Activated T-cell treated with anti-CD3 and anti-CD28 coated beads, Interleukin-2, amount 50 U/mL, for 24 hours (primary cell): ENCODE results near the gene MED13L.
A peak's percentile ranks its signal among the peaks of the same experiment; 100 is the strongest.
"Not testable (repeated sequence)": the region's sequence is repeated elsewhere in the genome, so short reads cannot be mapped to it uniquely, and the experiment has no call there.

Experiments used
- DNase-seq: peaks from one replicate; pipeline ENCODE4 v3.0.0-alpha.2; 2020
- H3K27ac Mint-ChIP-seq: 2 replicates; pipeline ENCODE4 v1.8.0; 2020; ENCODE audit warnings: mild to moderate bottlenecking, mixed read lengths
- H3K27me3 Mint-ChIP-seq: 2 replicates; pipeline ENCODE4 v1.8.0; 2020; ENCODE audit warnings: mixed read lengths
- H3K36me3 Mint-ChIP-seq: 2 replicates; pipeline ENCODE4 v1.8.0; 2020; ENCODE audit warnings: low read depth, mixed read lengths
- H3K4me1 Mint-ChIP-seq: 2 replicates; pipeline ENCODE4 v1.8.0; 2020; ENCODE audit warnings: low read depth, mixed read lengths
- H3K4me3 Mint-ChIP-seq: 2 replicates; pipeline ENCODE4 v1.8.0; 2020; ENCODE audit warnings: mild to moderate bottlenecking, moderate library complexity, mixed read lengths
- H3K9me3 Mint-ChIP-seq: 2 replicates; pipeline ENCODE4 v1.8.0; 2020; ENCODE audit warnings: mixed read lengths

MED13L gene

GRCh38 chr12:115979851-115980250, 297.6 kb downstream of the MED13L start:
- DNase-seq = no peak
- Mint-ChIP-seq H3K27ac (no peak overlapping the region), H3K27me3 (no peaks in the 10 kb centered on the region), H3K36me3 (peaks cover 75% of the 10 kb centered on the region), H3K4me3 (no peak overlapping the region), H3K9me3 (no peaks in the 10 kb centered on the region), H3K4me1 (no peaks in the 10 kb centered on the region)

GRCh38 chr12:115979351-115979750, 298.1 kb downstream of the MED13L start:
- H3K27me3 Mint-ChIP-seq = no peaks in the 10 kb centered on the region
- H3K36me3 Mint-ChIP-seq = peaks cover 76% of the 10 kb centered on the region
- no peak overlapping the region for H3K4me3 Mint-ChIP-seq
- no peak overlapping the region for H3K27ac Mint-ChIP-seq
- H3K4me1 Mint-ChIP-seq = no peaks in the 10 kb centered on the region
- H3K9me3 Mint-ChIP-seq = no peaks in the 10 kb centered on the region
- DNase-seq = no peak

- not testable (repeated sequence) for H3K4me1 Mint-ChIP-seq, DNase-seq, H3K27ac Mint-ChIP-seq, H3K4me3 Mint-ChIP-seq, H3K9me3 Mint-ChIP-seq, H3K27me3 Mint-ChIP-seq
- H3K36me3 Mint-ChIP-seq = peaks cover 75% of the 10 kb centered on the region
Observed at GRCh38 chr12:115976829-115977228, 300.7 kb downstream of the MED13L start.

- H3K27ac Mint-ChIP-seq = no peak overlapping the region
- no peak overlapping the region for H3K4me3 Mint-ChIP-seq
- no peak for DNase-seq
- H3K36me3 Mint-ChIP-seq = peaks cover 78% of the 10 kb centered on the region
- no peaks in the 10 kb centered on the region for H3K9me3 Mint-ChIP-seq
- H3K27me3 Mint-ChIP-seq = no peaks in the 10 kb centered on the region
- no peaks in the 10 kb centered on the region for H3K4me1 Mint-ChIP-seq
Observed at GRCh38 chr12:115975411-115975810, 302.1 kb downstream of the MED13L start.

- Mint-ChIP-seq H3K27me3 (no peaks in the 10 kb centered on the region), H3K9me3 (no peaks in the 10 kb centered on the region), H3K4me1 (no peaks in the 10 kb centered on the region), H3K36me3 (peaks cover 80% of the 10 kb centered on the region), H3K27ac (no peak overlapping the region), H3K4me3 (no peak overlapping the region)
- DNase-seq = no peak
Observed at GRCh38 chr12:115973968-115974724, 303.3 kb downstream of the MED13L start.

- no peak for DNase-seq
- H3K4me3 Mint-ChIP-seq = no peak overlapping the region
- no peak overlapping the region for H3K27ac Mint-ChIP-seq
- H3K36me3 Mint-ChIP-seq = peaks cover 84% of the 10 kb centered on the region
- H3K4me1 Mint-ChIP-seq = no peaks in the 10 kb centered on the region
- H3K27me3 Mint-ChIP-seq = no peaks in the 10 kb centered on the region
- no peaks in the 10 kb centered on the region for H3K9me3 Mint-ChIP-seq
Observed at GRCh38 chr12:115973066-115973465, 304.4 kb downstream of the MED13L start.

- H3K4me3 Mint-ChIP-seq = no peak overlapping the region
- H3K9me3 Mint-ChIP-seq = no peaks in the 10 kb centered on the region
- H3K27me3 Mint-ChIP-seq = no peaks in the 10 kb centered on the region
- DNase-seq = no peak
- no peak overlapping the region for H3K27ac Mint-ChIP-seq
- H3K4me1 Mint-ChIP-seq = no peaks in the 10 kb centered on the region
- H3K36me3 Mint-ChIP-seq = peaks cover 84% of the 10 kb centered on the region
Observed at GRCh38 chr12:115972241-115972640, 305.3 kb downstream of the MED13L start.

- Mint-ChIP-seq H3K27ac (no peak overlapping the region), H3K9me3 (no peaks in the 10 kb centered on the region), H3K4me3 (no peak overlapping the region), H3K27me3 (no peaks in the 10 kb centered on the region), H3K36me3 (peaks cover 90% of the 10 kb centered on the region), H3K4me1 (peaks cover 13% of the 10 kb centered on the region)
- DNase-seq = no peak
Observed at GRCh38 chr12:115968211-115968610, 309.3 kb downstream of the MED13L start.

- no peak for DNase-seq
- Mint-ChIP-seq H3K27ac (peak overlapping the region; percentile 50), H3K36me3 (peaks cover 84% of the 10 kb centered on the region), H3K27me3 (no peaks in the 10 kb centered on the region), H3K9me3 (no peaks in the 10 kb centered on the region), H3K4me1 (peaks cover 13% of the 10 kb centered on the region), H3K4me3 (no peak overlapping the region)
Observed at GRCh38 chr12:115966376-115966775, 311.1 kb downstream of the MED13L start.

GRCh38 chr12:115964626-115965025, 312.9 kb downstream of the MED13L start:
- Mint-ChIP-seq H3K4me3 (no peak overlapping the region), H3K27ac (peak overlapping the region; percentile 73), H3K36me3 (peaks cover 86% of the 10 kb centered on the region), H3K4me1 (peaks cover 18% of the 10 kb centered on the region), H3K27me3 (no peaks in the 10 kb centered on the region), H3K9me3 (no peaks in the 10 kb centered on the region)
- DNase-seq = no peak

GRCh38 chr12:115964214-115964613, 313.3 kb downstream of the MED13L start:
- H3K36me3 Mint-ChIP-seq = peaks cover 84% of the 10 kb centered on the region
- H3K9me3 Mint-ChIP-seq = no peaks in the 10 kb centered on the region
- no peak for DNase-seq

GRCh38 chr12:115962216-115962615, 315.3 kb downstream of the MED13L start:
- DNase-seq = no peak
- H3K27ac Mint-ChIP-seq = no peak overlapping the region
- H3K9me3 Mint-ChIP-seq = no peaks in the 10 kb centered on the region
- no peak overlapping the region for H3K4me3 Mint-ChIP-seq
- peaks cover 81% of the 10 kb centered on the region for H3K36me3 Mint-ChIP-seq
- peaks cover 18% of the 10 kb centered on the region for H3K4me1 Mint-ChIP-seq
- H3K27me3 Mint-ChIP-seq = no peaks in the 10 kb centered on the region

More at GRCh38 chr12:115964214-115964613, 313.3 kb downstream of the MED13L start:
- H3K27me3 Mint-ChIP-seq = no peaks in the 10 kb centered on the region
- H3K4me1 Mint-ChIP-seq = peaks cover 18% of the 10 kb centered on the region
- H3K4me3 Mint-ChIP-seq = no peak overlapping the region
- H3K27ac Mint-ChIP-seq = peak overlapping the region; percentile 73

- Mint-ChIP-seq H3K36me3 (peaks cover 76% of the 10 kb centered on the region), H3K4me1 (peaks cover 18% of the 10 kb centered on the region), H3K27ac (peak overlapping the region; percentile 5), H3K9me3 (no peaks in the 10 kb centered on the region), H3K27me3 (no peaks in the 10 kb centered on the region), H3K4me3 (no peak overlapping the region)
- DNase-seq = no peak
Observed at GRCh38 chr12:115960868-115961802, 316.4 kb downstream of the MED13L start.

GRCh38 chr12:115957686-115958290, 319.7 kb downstream of the MED13L start:
- Mint-ChIP-seq H3K27me3 (no peaks in the 10 kb centered on the region), H3K36me3 (peaks cover 44% of the 10 kb centered on the region), H3K9me3 (no peaks in the 10 kb centered on the region), H3K4me1 (peaks cover 5% of the 10 kb centered on the region), H3K27ac (no peak overlapping the region), H3K4me3 (no peak overlapping the region)
- no peak for DNase-seq
